Nephron (organoid): ENCODE data around the gene PNMA8C.
A peak's percentile ranks its signal among the peaks of the same experiment; 100 is the strongest.

Source experiments
- H3K27ac Mint-ChIP-seq, 3 experiments: 2 replicates each; pipeline ENCODE4 v1.8.0; 2020; ENCODE audit warnings: mixed read lengths in 3 of 3, mild to moderate bottlenecking in 2 of 3, moderate library complexity in 1 of 3
- H3K27me3 Mint-ChIP-seq: 2 replicates; pipeline ENCODE4 v1.8.0; 2021; ENCODE audit warnings: low read depth, mild to moderate bottlenecking, moderate library complexity, mixed read lengths
- H3K36me3 Mint-ChIP-seq: 2 replicates; pipeline ENCODE4 v1.8.0; 2020; ENCODE audit warnings: low read depth, mixed read lengths
- H3K4me1 Mint-ChIP-seq: 2 replicates; pipeline ENCODE4 v1.8.0; 2020; ENCODE audit warnings: mixed read lengths
- H3K4me3 Mint-ChIP-seq, 3 experiments: 2 replicates each; pipeline ENCODE4 v1.8.0; 2020; ENCODE audit warnings: mild to moderate bottlenecking in 3 of 3, mixed read lengths in 3 of 3, moderate library complexity in 2 of 3
- H3K9me3 Mint-ChIP-seq: 2 replicates; pipeline ENCODE4 v1.8.0; 2020; ENCODE audit warnings: mixed read lengths
- CTCF ChIP-seq, 3 experiments: fragments of 200-600 bp; sonication (generic); IDR thresholded peaks; one replicate each; pipeline ENCODE4 v1.5.0; 2021; ENCODE audit warnings: antibody characterized with exemption in 3 of 3; ENCODE audit not compliant: unreplicated experiment in 3 of 3

The PNMA8C gene

GRCh38 chr19:46391296-46392251, 37.2 kb downstream of the PNMA8C start:
- H3K4me3 Mint-ChIP-seq: no peak overlapping the region
- H3K4me1 Mint-ChIP-seq: peaks cover 32% of the 10 kb centered on the region
- H3K27ac Mint-ChIP-seq: peak overlapping the region in 2 of 3 experiments; percentile 88 to 95
- H3K9me3 Mint-ChIP-seq: no peaks in the 10 kb centered on the region
- H3K27me3 Mint-ChIP-seq: no peaks in the 10 kb centered on the region
- no peak for TF ChIP-seq CTCF (IDR thresholded peaks at IDR 0.05; ENCODE audit: unreplicated experiment in 3 of 3)
- peaks cover 51% of the 10 kb centered on the region for H3K36me3 Mint-ChIP-seq

- H3K4me3 Mint-ChIP-seq: no peak overlapping the region
- H3K27ac Mint-ChIP-seq: no peak overlapping the region
- no peak for TF ChIP-seq CTCF (IDR thresholded peaks at IDR 0.05; ENCODE audit: unreplicated experiment in 3 of 3)
- peaks cover 31% of the 10 kb centered on the region for H3K4me1 Mint-ChIP-seq
- H3K27me3 Mint-ChIP-seq: no peaks in the 10 kb centered on the region
- H3K9me3 Mint-ChIP-seq: no peaks in the 10 kb centered on the region
- peaks cover 54% of the 10 kb centered on the region for H3K36me3 Mint-ChIP-seq
Measured at GRCh38 chr19:46390866-46391265, 37.9 kb downstream of the PNMA8C start.

GRCh38 chr19:46390121-46390858, 38.4 kb downstream of the PNMA8C start:
- no peaks in the 10 kb centered on the region for H3K27me3 Mint-ChIP-seq
- TF ChIP-seq CTCF (IDR thresholded peaks at IDR 0.05; ENCODE audit: unreplicated experiment in 3 of 3): no peak
- H3K9me3 Mint-ChIP-seq: no peaks in the 10 kb centered on the region
- no peak overlapping the region for H3K4me3 Mint-ChIP-seq
- H3K36me3 Mint-ChIP-seq: peaks cover 56% of the 10 kb centered on the region
- H3K4me1 Mint-ChIP-seq: peaks cover 25% of the 10 kb centered on the region
- H3K27ac Mint-ChIP-seq: no peak overlapping the region

- no peak overlapping the region for H3K4me3 Mint-ChIP-seq
- H3K27ac Mint-ChIP-seq: no peak overlapping the region
- no peak for TF ChIP-seq CTCF (IDR thresholded peaks at IDR 0.05; ENCODE audit: unreplicated experiment in 3 of 3)
- H3K27me3 Mint-ChIP-seq: no peaks in the 10 kb centered on the region
- peaks cover 18% of the 10 kb centered on the region for H3K4me1 Mint-ChIP-seq
- no peaks in the 10 kb centered on the region for H3K9me3 Mint-ChIP-seq
- peaks cover 72% of the 10 kb centered on the region for H3K36me3 Mint-ChIP-seq
Measured at GRCh38 chr19:46388311-46389095, 40.2 kb downstream of the PNMA8C start.

GRCh38 chr19:46387713-46388130, 41.0 kb downstream of the PNMA8C start:
- Mint-ChIP-seq H3K36me3 (peaks cover 77% of the 10 kb centered on the region), H3K4me3 (no peak overlapping the region), H3K27me3 (no peaks in the 10 kb centered on the region), H3K9me3 (no peaks in the 10 kb centered on the region), H3K27ac (no peak overlapping the region), H3K4me1 (peaks cover 14% of the 10 kb centered on the region)
- no peak for TF ChIP-seq CTCF (IDR thresholded peaks at IDR 0.05; ENCODE audit: unreplicated experiment in 3 of 3)
